ENCODE measurements around the gene NHS.
"Not testable (repeated sequence)": the region's sequence is repeated elsewhere in the genome, so short reads cannot be mapped to it uniquely, and the experiment has no call there.

The NHS gene

DNA sequence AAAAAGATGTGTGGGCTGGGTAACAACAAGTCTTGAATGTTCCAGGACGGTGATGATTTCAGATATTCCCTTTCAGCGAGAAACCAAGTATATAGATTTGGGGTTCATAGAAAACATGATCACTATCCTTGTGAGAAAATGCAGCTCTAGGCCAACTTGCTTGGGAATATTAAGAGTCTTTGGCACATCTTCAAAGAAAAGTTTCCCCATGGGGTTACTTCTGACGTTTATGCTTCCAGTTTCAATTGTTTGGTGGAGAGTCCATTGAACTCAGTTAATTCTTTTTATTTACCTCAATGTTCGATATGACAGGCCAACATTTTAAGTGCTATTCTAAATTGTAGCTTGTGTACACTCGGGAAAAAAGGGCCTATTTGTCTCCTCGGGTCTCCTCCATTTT lies 126.7 kb downstream of the NHS start:
- no peak for DNase-seq

DNA sequence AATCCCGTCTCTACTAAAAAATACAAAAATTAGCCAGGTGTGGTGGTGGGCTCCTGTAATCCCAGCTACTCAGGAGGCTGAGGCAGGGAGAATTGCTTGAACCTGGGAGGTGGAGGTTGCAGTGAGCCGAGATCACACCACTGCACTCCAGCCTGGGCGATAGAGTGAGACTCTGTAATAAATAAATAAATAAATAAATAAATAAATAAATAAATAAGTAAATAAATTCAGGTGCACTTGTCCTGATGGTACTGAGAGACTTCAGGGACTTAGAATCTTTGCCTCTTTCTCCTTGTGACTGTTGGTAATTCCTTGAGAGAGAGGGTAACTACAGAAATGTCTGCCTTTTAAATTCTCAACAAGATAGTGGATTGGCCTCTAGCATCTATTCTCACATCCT lies 131.4 kb downstream of the NHS start:
- not testable (repeated sequence) for DNase-seq

DNA sequence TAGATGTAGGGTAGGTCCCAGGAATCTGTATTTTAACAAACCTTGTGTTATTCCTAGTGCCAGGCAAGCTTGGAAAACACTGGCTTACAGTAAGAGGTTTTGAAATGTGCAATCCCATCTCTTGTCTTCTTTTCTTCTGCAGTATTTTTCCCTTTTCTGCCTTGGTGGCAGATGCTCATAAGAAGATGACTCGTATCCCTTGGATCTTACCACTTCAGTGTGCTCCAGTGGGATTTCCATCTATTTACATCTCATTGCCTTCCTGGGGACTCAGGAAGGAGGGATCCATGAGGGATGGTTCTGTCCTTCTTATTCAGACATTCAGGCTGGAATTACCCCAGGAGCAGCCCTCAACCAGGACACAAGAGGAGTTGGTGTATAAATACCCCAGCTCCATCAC lies 136.6 kb downstream of the NHS start:
- no peak for DNase-seq

DNA sequence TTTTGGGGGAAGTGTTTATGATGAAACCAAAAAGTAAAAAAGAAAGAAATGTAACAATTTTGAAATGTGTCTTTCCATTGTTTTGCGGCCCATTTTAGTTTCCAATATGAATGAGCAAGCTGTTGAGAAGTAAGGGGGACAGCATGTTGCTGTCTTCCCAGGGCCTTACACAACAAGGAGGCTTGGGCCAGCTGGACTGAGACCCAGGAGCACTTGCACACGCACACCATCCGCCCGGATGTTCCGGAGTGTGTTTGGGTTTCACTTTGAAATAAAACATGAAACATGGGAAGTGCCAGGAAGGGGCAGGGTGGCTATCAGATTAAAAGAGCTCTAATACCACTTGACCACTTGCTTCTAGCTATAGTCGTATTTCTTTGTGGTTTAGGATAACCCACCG lies 144.4 kb downstream of the NHS start:
- no peak for DNase-seq

DNA sequence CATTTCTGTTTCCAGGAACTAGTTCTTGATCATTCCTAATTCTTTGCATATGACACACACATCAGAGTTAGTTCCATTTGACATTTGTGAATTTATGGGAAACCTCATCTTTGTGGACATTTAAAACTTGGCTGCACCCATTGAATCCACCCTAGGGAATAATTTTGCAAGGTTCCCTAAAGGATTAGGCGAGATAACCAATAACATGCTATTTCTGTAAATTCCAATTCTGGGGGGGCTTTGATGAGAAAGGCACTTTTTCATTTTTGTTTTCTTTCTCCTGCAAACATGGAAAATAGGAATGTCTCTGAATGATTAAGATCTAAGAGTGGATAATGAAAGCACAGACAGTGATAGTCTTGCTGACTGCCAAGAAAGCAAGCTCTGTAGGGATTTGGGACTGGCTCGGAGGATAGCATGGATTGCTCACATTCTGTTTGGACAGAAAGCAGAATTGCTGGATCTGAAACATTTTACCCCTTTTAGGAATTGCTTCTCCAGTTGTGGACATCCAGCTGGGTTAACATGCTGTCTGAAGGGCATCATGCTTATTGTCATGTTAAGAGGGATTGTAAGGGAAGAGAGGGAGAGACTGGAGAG lies 145.1 kb downstream of the NHS start:
- no peak for DNase-seq

DNA sequence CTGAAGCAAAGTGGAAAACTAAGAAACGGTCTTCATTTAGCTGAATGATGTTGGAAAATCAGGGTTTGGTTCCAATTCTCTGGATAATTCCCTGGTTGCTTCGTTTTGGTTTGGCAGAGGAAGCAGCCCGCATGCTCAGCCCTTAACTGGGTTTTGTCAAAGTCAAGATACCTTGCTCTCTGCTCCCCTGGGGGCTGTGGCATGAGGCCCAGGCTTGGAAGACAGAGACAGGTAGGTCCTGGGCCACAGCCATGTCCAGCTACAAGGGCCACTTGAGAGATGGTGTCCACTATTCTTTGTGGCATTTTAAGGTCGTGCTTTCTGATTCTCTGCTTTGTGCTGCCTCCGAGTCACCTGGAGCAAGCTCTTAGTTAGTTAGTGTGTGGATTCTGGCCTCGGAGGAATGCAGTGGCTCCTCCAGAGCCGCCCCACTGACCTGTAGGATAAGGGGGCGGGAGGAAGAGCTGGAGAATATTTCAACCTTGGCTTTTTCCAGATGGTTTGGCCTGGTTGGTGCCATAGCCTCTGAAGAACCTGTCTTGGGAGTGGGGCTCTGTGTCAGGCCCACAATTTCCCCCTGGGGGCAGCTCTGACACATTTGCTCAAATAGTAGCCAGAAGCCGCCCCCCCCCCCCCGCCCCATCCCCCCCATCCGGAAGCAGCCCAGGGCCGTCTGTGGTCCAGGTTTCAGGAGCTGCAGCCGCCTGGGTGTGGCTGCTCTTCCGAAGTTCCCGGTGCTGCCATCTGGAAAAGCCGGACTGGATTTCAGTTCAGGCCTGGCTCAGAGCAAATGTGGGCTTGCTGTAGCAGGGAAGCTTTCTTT lies 147.1 kb downstream of the NHS start:
- no peak for DNase-seq

DNA sequence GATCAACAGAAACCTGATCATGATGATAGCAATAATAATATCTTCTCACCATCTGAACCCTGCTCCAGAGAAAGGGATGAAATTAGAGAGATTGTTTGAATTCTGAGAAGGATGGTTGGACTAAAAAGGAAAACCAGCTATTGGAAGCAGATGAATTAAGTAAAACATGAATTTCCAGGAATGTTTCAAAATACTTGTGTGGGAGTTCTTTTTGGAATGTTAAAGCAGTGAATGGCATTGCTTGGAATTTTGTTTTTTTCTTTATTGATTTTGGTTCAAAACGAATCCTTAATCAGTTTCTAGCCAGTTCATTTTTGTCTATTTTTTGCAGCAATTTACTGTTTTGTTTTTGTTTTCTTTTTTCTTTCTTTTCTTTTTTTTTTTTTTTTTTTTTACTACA lies 150.3 kb downstream of the NHS start:
- no peak for DNase-seq

DNA sequence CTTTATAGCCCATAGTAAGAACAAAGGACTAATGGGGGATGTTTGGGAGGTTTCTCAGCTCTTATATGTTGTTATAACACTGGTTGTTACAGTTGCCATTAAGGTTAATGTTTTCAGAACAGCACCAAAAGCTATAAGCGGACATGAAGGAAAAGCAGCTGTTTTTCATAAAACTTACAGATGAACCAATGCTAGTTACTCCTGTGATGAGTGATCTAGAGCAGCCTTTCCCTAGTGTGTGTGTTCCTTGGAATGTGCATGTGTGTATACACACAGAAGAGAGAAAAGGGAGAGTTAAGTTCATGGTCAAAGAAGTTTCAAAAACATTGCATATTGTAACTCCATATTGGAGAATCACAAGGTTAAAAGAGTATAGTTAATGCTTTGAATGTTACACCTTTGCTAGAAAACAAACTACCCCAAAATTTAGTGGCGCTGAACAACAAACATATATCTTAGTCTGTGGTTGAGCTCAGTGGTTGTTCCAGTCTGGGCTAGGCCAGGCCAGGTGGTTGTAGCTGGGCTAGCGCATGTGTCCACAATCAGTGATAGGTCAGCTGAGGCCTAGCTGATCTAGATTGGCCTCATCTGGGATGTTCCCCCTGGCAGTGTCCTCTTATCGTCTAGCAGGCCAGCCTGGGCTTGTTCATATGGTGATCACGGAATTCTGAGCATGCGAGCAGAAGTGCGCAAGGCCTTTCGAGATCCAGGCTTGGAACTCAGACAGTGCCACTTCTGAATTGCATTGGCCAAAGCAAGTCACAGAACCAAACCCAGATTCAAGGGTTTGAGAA lies 151.0 kb downstream of the NHS start:
- DNase-seq, result no peak

DNA sequence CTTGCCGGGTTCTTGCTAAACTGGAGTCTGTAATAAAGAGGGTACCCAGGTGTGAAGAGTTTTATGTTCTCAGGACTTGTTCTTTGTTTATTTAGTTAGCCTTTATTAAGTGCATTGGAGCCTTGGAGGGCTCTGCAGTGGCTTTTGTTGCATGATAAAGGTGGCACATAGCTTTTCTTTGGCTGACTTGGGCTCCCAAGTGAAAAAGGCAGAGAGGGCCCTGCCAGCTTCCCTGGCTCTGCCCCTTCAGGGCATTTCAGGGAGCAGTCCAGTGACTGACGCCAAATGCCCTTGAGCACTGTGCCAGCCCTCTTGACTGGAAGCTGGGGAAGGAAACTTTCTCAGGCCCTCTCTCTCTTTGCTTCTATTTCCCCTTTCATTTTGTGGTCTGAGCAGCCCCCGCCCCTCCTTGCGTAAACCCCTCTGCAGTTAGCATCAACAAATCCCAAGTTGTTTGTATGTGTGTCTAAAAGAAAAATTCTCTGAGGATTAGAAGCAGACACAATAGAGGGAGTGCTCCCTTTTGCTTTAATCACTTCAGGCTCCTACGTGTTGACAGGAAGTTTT lies 152.2 kb downstream of the NHS start:
- DNase-seq, result no peak

DNA sequence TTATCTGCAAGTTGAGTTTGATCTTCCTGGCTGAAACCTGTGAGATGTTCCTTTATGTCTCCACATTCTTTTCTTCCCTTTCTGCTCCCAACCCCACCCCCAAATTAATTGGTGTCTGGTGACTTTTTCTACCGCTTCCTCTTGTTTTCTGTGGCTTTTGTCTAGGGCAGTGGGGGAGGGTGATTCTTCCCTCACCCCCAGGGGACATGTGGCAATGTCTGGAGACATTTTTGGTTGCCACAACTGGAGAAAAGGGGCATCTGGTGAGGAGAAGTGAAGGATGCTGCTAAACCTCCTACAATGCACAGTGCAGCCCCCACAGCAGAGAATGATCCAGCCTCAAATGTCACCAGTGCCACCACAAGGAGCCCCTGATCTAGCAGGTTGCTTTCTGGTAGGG lies 152.9 kb downstream of the NHS start:
- DNase-seq, result no peak

DNA sequence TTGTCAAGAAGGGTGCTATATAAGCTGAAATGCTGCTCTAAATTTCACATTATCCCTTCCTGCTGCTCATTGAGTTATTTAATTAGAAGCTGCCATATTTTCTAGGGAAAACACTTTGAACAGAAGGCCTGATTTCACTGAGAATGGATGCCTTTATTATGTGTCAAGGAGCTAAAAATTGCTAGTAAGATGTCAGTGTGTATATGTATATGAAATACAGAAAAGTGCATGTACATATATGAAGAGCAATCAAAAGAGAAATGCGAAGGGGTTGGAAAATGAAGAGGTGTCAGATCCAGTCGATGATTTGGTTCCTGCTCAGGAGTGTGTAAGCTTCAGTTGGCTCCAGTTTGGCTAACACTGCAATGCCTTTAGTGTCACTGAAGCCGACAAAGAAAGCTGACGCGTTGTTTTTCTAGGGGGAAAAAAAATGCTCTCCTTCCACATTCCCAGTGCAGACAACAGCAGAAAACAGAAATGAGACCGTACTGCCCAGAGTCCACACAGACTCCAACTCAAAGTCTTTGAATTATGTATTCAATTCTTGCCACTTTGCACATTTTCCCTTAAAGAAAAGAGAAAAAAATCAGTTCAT lies 154.2 kb downstream of the NHS start:
- DNase-seq, result no peak

DNA sequence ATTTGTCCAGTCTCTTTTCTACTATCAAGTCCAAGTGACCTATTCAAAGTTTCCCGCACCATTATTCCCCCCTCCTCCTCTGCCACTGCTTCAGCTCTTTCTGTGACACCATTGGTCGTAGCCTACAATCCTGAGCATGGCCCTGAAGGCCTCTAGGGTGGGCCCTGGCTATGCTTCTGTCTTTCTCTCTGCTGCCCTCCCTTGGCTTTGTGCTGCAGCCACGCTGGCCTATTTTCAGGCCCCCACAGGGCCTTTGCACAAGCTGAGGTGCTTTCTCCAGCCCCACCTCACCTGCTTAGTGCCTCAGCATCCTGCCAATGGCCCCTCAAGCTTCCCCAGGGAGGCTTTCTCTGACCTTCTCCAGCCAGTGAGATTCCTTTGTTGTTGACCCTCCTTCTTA lies 156.5 kb downstream of the NHS start:
- DNase-seq, result no peak

DNA sequence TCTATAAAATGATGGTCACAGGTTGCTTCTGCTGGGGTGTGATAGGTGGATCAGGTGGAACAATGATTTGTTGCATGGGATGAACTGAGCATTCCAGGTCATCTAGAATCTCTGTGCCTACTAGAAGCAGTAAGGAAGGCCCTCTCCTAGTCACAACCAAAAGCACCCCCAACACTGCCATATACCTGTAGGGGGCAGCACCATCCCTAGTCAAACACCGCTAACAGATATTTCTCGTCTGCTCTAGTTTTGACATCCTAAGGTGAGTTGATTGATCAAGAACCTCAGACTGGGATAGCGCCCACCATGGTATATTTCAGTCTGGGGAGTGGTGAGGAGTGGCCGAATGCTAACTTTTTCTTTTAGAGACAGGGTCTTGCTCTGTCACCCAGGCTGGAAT lies 160.2 kb downstream of the NHS start:
- peak in 2 of 5 donors; percentile 22 to 27 for DNase-seq

DNA sequence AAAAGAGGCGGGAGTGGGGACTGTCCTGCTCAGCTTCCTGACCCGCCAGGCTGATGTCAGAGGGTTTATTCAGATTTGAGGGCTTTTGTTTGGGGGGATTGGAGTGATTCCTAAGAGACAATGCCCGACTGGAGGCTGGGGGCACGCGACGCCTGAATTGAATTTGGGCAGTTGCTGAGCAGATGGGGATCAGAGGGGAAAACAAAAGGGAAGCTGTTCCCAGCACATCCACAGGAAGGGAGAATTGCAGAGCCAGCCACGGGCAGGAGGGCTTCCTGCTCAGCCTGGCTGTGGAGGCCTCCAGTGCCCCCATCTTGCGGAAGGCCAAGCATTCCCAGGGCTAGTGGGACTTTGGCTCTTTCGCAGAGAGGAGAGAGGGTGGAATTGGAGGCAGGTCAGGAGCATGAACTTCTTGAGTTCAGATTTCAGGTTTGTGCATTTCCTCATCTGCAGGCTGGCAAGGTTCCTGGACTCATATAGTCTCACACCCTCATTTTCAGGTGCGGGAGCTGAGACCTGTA lies 162.8 kb downstream of the NHS start:
- no peak for DNase-seq

DNA sequence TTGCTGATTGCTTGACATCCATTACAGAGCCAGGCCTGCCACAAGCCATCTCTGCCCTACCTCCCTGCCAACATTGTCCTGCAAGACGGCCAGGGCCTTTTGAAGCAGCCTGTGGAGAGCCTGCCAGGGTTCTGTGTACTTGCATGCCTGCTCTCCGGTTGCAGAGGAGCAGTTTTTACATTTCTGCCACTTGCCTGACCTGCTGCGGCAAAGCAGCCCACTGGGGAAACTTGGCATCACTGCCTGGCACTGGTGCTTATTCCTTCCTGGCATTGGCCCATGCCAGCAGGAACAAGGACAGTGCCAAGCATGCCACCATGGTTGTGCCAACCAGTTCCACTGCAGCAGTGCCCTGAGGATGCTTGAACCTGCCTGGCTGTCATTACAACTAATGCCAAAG lies 167.1 kb downstream of the NHS start:
- no peak for DNase-seq

DNA sequence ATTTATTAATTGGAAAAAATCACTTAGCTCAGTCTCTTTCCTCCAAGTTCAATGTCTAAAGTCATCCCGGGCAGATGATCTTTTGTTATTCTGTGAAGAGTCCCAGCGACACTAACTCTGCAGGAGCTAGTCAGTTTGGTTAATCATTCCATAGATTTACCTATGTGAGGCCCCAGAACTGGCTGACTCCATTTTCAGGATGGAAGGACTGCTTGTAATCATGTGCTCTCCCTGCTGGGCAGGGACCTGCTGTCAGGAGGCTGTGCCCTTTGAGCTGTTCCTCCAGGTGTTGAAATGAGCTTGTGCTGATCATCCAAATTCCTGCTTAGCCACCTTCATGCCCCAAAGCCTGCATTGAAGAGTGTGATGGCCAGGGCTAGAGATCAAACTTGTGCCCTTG lies 169.8 kb downstream of the NHS start:
- DNase-seq, result no peak

DNA sequence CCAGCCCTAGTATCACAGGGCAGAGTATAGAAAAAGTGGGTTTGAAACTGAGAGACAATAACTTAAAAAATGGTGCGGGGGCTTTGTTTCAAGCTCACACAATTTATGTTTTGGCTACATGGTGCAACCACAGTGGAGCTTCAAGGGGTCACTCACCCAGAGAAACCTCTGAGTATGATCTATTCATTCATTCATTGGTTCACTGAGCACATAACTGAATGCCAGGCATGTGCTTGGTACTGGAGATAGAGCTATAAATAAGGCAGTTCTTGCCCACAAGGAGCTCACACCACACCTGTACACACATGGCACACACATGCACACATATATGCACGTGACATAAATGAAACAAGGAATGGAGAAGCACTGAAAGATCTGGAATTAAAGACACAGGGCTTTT lies 171.4 kb downstream of the NHS start:
- no peak for DNase-seq

DNA sequence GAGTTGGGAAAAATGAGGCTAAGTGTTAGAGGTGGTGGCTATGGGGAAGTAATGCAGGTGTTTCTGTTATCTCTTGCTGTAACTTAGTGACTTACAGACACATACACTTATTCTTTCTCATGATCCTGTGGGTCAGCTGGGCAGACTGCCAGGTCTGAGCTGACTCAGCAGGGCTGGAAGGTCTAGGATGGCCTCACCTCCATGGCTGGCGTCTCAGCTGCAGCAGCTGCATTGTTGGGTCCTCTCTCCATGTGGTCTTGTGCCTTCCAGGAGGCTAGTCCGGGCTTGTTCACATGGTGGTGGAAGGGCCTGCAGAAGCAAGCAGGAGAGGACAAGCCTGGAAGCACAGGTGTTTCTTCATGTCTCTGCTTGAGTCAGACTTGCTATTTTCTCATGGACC lies 172.7 kb downstream of the NHS start:
- no peak for DNase-seq

DNA sequence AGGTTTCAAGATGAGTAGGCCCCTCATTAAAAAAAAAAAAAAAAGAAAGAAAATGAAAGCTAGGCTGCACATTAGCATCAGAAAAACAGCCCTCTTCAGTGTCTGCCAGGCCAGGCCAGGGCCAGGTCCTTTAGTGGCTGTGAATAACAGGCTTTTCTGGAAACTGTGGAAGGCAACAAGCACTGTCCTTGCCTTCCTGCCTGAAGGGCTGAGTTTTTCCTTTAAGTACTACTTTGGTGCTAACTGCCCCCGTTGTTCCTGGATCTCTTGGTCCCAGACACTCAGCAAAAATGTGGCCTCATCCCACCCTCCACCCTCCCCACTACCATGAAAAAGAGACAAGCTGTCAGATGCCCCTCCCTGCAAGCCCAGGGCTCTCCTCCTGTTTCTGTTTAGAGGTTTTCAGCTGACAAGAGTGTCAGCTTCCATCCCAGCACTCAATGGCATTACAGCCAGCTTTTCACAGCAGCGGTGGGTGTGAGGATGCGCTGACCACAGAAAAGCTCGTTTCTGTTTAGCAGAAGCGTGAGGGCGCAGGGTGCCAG lies 174.2 kb downstream of the NHS start:
- peak in 1 of 5 donors; percentile 36 for DNase-seq

DNA sequence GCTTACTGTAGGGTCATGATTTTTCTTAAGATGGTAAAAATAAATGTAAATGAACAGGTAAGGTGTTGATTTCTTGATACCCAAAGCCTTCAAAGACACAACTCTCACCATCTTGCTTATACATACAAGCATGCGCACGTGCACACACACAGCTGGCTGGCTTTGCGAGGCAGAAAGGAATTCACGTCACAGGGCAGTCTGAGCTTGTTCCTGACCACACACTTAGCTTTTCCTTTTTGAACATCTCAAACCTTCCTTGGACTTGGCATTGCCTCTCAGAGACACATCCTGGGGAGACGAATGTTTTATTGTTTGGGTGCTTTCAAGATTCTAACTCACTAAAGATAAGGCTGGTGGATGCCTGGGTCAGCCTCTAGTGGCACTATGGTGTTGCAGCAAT lies 175.0 kb downstream of the NHS start:
- no peak for DNase-seq

DNA sequence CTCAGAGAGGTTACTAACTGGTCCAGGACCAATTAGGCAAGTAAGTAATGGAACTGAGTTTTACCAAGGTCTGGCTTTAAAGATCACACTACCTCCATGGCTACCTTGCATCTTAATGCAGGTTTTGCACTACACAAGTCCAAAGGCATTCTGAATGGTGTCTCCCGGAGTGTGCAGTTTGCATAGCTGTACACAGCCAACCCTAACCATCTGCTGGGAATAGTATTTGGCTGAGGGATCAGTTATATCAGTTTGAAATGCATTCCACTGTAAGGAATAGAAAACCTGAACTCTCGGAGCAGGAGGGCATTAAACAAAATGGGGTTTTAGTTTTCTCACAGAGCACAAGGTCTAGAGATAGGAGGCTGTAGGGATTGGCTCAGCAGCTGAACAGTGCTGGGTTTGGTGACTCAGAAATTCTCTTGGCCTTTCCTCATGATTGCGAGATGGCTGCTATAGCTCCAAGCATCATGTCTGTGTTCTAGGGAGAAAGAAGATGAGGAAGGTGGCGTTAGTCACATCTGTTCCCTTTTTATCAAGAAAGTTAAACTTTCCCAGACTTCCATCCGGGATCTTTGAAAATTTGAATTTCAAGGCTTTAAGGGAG lies 177.1 kb downstream of the NHS start:
- no peak for DNase-seq

DNA sequence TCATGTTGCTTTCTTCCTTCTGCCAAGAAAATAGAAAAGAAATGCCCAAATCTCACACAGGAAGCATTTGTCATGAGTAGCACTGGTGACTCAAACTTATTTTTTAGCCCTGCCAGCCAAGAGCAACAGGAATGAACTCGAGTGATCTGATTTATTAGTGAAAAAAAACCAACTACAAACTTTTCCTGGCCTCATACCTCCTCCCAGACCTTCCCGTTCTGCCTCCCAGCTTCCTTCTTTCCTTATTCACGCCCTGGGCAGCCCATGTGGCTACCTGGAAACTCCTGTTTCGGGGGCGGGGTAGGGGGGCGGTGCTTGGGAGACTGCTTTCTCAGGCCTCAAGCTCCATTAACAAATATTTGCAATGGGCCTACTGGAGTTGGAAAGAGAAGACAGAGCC lies 178.5 kb downstream of the NHS start:
- no peak for DNase-seq

Measured in T-helper 1 cell (primary cell).